H9 (cell line): Measurements from ENCODE around the gene MMP24OS. TPM values are rescaled to one million over a fixed set of nuclear protein-coding genes. Genes with fewer than 3 reads are reported as not detected.

Experiments used
- DNase-seq: peaks from one replicate; pipeline ENCODE4 v3.0.0-alpha.2; 2017
- H2AFZ ChIP-seq: one replicate; pipeline ENCODE4 v1.6.1; 2013; ENCODE audit warnings: mild to moderate bottlenecking, low read length, control low read depth, moderate library complexity
- H2AK5ac ChIP-seq: 2 replicates; pipeline ENCODE4 v1.6.1; 2013; ENCODE audit warnings: low read length, control low read depth, mixed read lengths; ENCODE audit not compliant: insufficient read length
- H2BK120ac ChIP-seq: one replicate; pipeline ENCODE4 v1.6.1; 2013; ENCODE audit warnings: low read depth, mild to moderate bottlenecking, low read length, control low read depth, inconsistent platforms; ENCODE audit not compliant: poor library complexity, severe bottlenecking
- H2BK12ac ChIP-seq: 2 replicates; pipeline ENCODE4 v1.6.1; 2013; ENCODE audit warnings: low read length, control low read depth, mixed read lengths, low read depth; ENCODE audit not compliant: insufficient read length
- H2BK15ac ChIP-seq: 2 replicates; pipeline ENCODE4 v1.6.1; 2013; ENCODE audit warnings: low read depth, low read length, control low read depth
- H2BK20ac ChIP-seq: one replicate; pipeline ENCODE4 v1.6.1; 2013; ENCODE audit warnings: low read depth, mild to moderate bottlenecking, low read length, control low read depth, inconsistent platforms; ENCODE audit not compliant: poor library complexity, severe bottlenecking
- H2BK5ac ChIP-seq: 2 replicates; pipeline ENCODE4 v1.6.1; 2013; ENCODE audit warnings: low read length, control low read depth, mixed read lengths; ENCODE audit not compliant: insufficient read length
- H3K14ac ChIP-seq: 2 replicates; pipeline ENCODE4 v1.6.1; 2013; ENCODE audit warnings: low read length, control low read depth; ENCODE audit not compliant: insufficient read depth
- H3K18ac ChIP-seq: 2 replicates; pipeline ENCODE4 v1.6.1; 2013; ENCODE audit warnings: low read depth, mild to moderate bottlenecking, mixed read lengths, low read length, control low read depth; ENCODE audit not compliant: insufficient read length
- H3K23ac ChIP-seq: 2 replicates; pipeline ENCODE4 v1.6.1; 2013; ENCODE audit warnings: low read length, control low read depth, mixed read lengths, low read depth; ENCODE audit not compliant: insufficient read length
- H3K23me2 ChIP-seq: 2 replicates; pipeline ENCODE4 v1.6.1; 2013; ENCODE audit warnings: low read depth, mild to moderate bottlenecking, mixed read lengths, low read length, control low read depth; ENCODE audit not compliant: insufficient read length, poor library complexity, severe bottlenecking
- H3K27ac ChIP-seq: 2 replicates; pipeline ENCODE4 v1.5.1; 2013; ENCODE audit warnings: low read length, control low read depth, mixed read lengths, low read depth; ENCODE audit not compliant: insufficient read length
- H3K27me3 ChIP-seq: 2 replicates; pipeline ENCODE4 v1.6.1; 2013; ENCODE audit warnings: low read length, control low read depth, inconsistent platforms; ENCODE audit not compliant: insufficient read depth
- H3K4ac ChIP-seq: 2 replicates; pipeline ENCODE4 v1.6.1; 2013; ENCODE audit warnings: low read depth, mild to moderate bottlenecking, control low read depth, inconsistent platforms, low read length, moderate library complexity
- H3K4me1 ChIP-seq: 2 replicates; pipeline ENCODE4 v1.6.1; 2013; ENCODE audit warnings: low read length, control low read depth, inconsistent platforms; ENCODE audit not compliant: insufficient read depth
- H3K4me2 ChIP-seq: 2 replicates; pipeline ENCODE4 v1.6.1; 2013; ENCODE audit warnings: low read length, control low read depth, mixed read lengths; ENCODE audit not compliant: insufficient read length, insufficient read depth
- H3K56ac ChIP-seq: 2 replicates; pipeline ENCODE4 v1.6.1; 2013; ENCODE audit warnings: low read depth, mild to moderate bottlenecking, mixed read lengths, low read length, control low read depth; ENCODE audit not compliant: insufficient read length
- H3K79me1 ChIP-seq: 2 replicates; pipeline ENCODE4 v1.6.1; 2013; ENCODE audit warnings: low read depth, mild to moderate bottlenecking, moderate library complexity, low read length, control low read depth, inconsistent platforms; ENCODE audit not compliant: insufficient read depth, poor library complexity, severe bottlenecking
- H3K79me2 ChIP-seq: 2 replicates; pipeline ENCODE4 v1.6.1; 2013; ENCODE audit warnings: low read length, control low read depth, inconsistent platforms; ENCODE audit not compliant: insufficient read depth
- H3K9ac ChIP-seq: 2 replicates; pipeline ENCODE4 v1.6.1; 2013; ENCODE audit warnings: low read length, control low read depth, mixed read lengths; ENCODE audit not compliant: insufficient read length; ENCODE audit errors: extremely low read depth
- H3K9me3 ChIP-seq: one replicate; pipeline ENCODE4 v1.6.1; 2013; ENCODE audit warnings: low read depth, low read length, inconsistent platforms; ENCODE audit not compliant: control insufficient read depth
- H3T11ph ChIP-seq: one replicate; pipeline ENCODE4 v1.6.1; 2013; ENCODE audit warnings: mild to moderate bottlenecking, low read length, control low read depth, inconsistent platforms
- H4K20me1 ChIP-seq: one replicate; pipeline ENCODE4 v1.6.1; 2013; ENCODE audit not compliant: control insufficient read depth, insufficient read length, insufficient read depth
- H4K5ac ChIP-seq: 2 replicates; pipeline ENCODE4 v1.6.1; 2013; ENCODE audit warnings: low read depth, mild to moderate bottlenecking, mixed read lengths, low read length, control low read depth; ENCODE audit not compliant: insufficient read length
- H4K8ac ChIP-seq: replicated peaks from 2 replicates; pipeline ENCODE4 v1.6.1; 2013; ENCODE audit warnings: low read length, control low read depth, mixed read lengths, low read depth; ENCODE audit not compliant: insufficient read length
- H4K91ac ChIP-seq: 2 replicates; pipeline ENCODE4 v1.6.1; 2013; ENCODE audit warnings: low read depth, mild to moderate bottlenecking, moderate library complexity, mixed read lengths, low read length, control low read depth; ENCODE audit not compliant: insufficient read length
- H3K27ac Mint-ChIP-seq, 3 experiments: 2 replicates in 2 of 3; 3 replicates in 1 of 3; pipeline ENCODE4 v1.8.0; 2020 to 2021; ENCODE audit warnings: mixed read lengths in 3 of 3, mild to moderate bottlenecking in 1 of 3, moderate library complexity in 1 of 3
- H3K27me3 Mint-ChIP-seq: 2 replicates; pipeline ENCODE4 v1.8.0; 2021; ENCODE audit warnings: low read depth, mild to moderate bottlenecking, moderate library complexity, mixed read lengths
- H3K36me3 Mint-ChIP-seq, 3 experiments: 2 replicates in 2 of 3; 3 replicates in 1 of 3; pipeline ENCODE4 v1.8.0; 2020 to 2021; ENCODE audit warnings: low read depth in 3 of 3, mixed read lengths in 3 of 3; ENCODE audit not compliant: insufficient read depth in 1 of 3
- H3K4me1 Mint-ChIP-seq, 2 experiments: 2 replicates each; pipeline ENCODE4 v1.8.0; 2020; ENCODE audit warnings: mixed read lengths in 2 of 2
- H3K4me3 Mint-ChIP-seq, 2 experiments: 2 replicates in 1 of 2; 3 replicates in 1 of 2; pipeline ENCODE4 v1.8.0; 2020 to 2021; ENCODE audit warnings: mild to moderate bottlenecking in 2 of 2, mixed read lengths in 2 of 2, moderate library complexity in 1 of 2
- H3K9me3 Mint-ChIP-seq, 2 experiments: 2 replicates in 1 of 2; 3 replicates in 1 of 2; pipeline ENCODE4 v1.8.0; 2020; ENCODE audit warnings: mild to moderate bottlenecking in 2 of 2, mixed read lengths in 2 of 2, moderate library complexity in 1 of 2
- CTCF ChIP-seq: fragments of 200-600 bp; sonication (generic); conservative IDR thresholded peaks from 3 replicates; pipeline ENCODE4 v1.8.0; 2021; ENCODE audit warnings: antibody characterized with exemption, mild to moderate bottlenecking
- WGBS: extraction: QIAGEN DNeasy Blood & Tissue Kit; methylation state at CpG from one replicate; pipeline ENCODE4 v1.1.7; 2013; ENCODE audit warnings: missing lambda C conversion rate, low lambda C conversion rate, mixed read lengths; ENCODE audit not compliant: insufficient read length; ENCODE audit errors: extremely low coverage; 5-methylcytosine and 5-hydroxymethylcytosine counted together
- total RNA-seq: library from RNA; stranded (reverse); gene quantifications from 2 replicates; pipeline ENCODE4 v1.2.1, GENCODE V29; 2021

MMP24OS gene
- total RNA-seq, 1 experiment from 2014 or later = 43.8 TPM

DNA sequence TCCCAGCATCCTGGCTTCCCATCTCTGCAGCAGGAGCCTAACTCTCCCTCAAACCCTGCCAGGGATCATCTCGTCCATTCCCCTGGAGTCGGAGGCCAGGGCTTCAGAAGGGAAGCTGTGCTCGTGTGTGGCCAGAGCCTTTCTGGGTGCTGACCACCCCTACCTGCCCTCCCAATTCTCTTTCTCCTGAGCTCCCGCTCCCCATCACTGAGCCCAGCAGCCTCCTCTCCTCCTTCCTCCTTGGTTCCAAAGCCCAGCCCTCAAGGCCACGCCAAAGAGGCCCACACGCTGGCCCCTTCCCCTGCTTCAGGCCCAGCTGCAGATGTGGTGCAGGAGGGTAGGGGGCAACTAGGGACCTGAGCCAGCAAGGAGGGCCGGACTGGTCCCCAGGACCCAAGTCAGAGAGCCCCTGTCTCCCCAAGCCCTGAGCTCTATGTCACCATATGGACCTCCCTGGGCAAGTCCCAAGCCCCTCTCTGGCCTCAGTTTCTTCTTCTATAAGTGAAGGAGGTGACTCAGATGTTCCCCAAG lies 13.0 kb upstream of the MMP24OS start:
- Histone ChIP-seq H3K9ac (no peak overlapping the region), H2AK5ac (no peak overlapping the region)
- no peak for DNase-seq

More for the DNA sequence above, 13.0 kb upstream of the MMP24OS start:
- Histone ChIP-seq H3K79me2 (no peaks in the 10 kb centered on the region), H3T11ph (no peak overlapping the region), H4K20me1 (no peaks in the 10 kb centered on the region), H4K91ac (no peak overlapping the region), H3K4me2 (no peak overlapping the region), H3K27me3 (no peaks in the 10 kb centered on the region), H3K14ac (no peak overlapping the region), H3K23me2 (no peaks in the 10 kb centered on the region), H3K79me1 (no peaks in the 10 kb centered on the region), H2AFZ (no peak overlapping the region), H2BK12ac (no peak overlapping the region), H3K9me3 (no peaks in the 10 kb centered on the region), H3K56ac (no peak overlapping the region), H3K4me1 (no peaks in the 10 kb centered on the region; the same call in 1 of the 2 replicates), H3K27ac (no peak overlapping the region), H3K18ac (no peak overlapping the region), H2BK15ac (no peak overlapping the region), H4K8ac (no peak overlapping the region), H2BK5ac (no peak overlapping the region), H2BK20ac (no peak overlapping the region), H3K4ac (no peak overlapping the region), H3K23ac (no peak overlapping the region), H2BK120ac (no peak overlapping the region), H4K5ac (no peak overlapping the region)
- peaks cover 10% of the 10 kb centered on the region for H3K27me3 Mint-ChIP-seq
- no CpG with 5 or more reads among the region's 7 CpGs for WGBS
- no peaks in the 10 kb centered on the region; a peak in 1 of 7 replicates for H3K36me3 Mint-ChIP-seq
- peaks cover 0 to 3% of the 10 kb centered on the region in 2 experiments; a peak in 3 of 4 replicates for H3K4me1 Mint-ChIP-seq
- no peak overlapping the region for H3K27ac Mint-ChIP-seq
- no peak for TF ChIP-seq CTCF
- no peak overlapping the region for H3K4me3 Mint-ChIP-seq
- H3K9me3 Mint-ChIP-seq = no peaks in the 10 kb centered on the region
